ENCODE data around the gene ITGAE.
"Not testable (repeated sequence)": the region's sequence is repeated elsewhere in the genome, so short reads cannot be mapped to it uniquely, and the experiment has no call there.

The ITGAE gene

GRCh38 chr17:3735515-3735914 is 65.5 kb downstream of the ITGAE start:
- no peak overlapping the region for H3K9ac ChIP-seq
- H3K27ac ChIP-seq = no peak overlapping the region
- H2AFZ ChIP-seq (ENCODE audit: low read depth) = no peak overlapping the region
- H3K36me3 ChIP-seq (ENCODE audit: insufficient read depth) = no peaks in the 10 kb centered on the region
- TF ChIP-seq, protein P1, sequence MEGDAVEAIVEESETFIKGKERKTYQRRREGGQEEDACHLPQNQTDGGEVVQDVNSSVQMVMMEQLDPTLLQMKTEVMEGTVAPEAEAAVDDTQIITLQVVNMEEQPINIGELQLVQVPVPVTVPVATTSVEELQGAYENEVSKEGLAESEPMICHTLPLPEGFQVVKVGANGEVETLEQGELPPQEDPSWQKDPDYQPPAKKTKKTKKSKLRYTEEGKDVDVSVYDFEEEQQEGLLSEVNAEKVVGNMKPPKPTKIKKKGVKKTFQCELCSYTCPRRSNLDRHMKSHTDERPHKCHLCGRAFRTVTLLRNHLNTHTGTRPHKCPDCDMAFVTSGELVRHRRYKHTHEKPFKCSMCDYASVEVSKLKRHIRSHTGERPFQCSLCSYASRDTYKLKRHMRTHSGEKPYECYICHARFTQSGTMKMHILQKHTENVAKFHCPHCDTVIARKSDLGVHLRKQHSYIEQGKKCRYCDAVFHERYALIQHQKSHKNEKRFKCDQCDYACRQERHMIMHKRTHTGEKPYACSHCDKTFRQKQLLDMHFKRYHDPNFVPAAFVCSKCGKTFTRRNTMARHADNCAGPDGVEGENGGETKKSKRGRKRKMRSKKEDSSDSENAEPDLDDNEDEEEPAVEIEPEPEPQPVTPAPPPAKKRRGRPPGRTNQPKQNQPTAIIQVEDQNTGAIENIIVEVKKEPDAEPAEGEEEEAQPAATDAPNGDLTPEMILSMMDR (conservative IDR thresholded peaks at IDR 0.05; ENCODE audit: low read depth, low read length) = no peak
- no peaks in the 10 kb centered on the region for H3K4me1 ChIP-seq (ENCODE audit: low read depth, poor library complexity, severe bottlenecking)
- no peaks in the 10 kb centered on the region for H4K20me1 ChIP-seq (ENCODE audit: insufficient read depth)
- H3K4me3 ChIP-seq (IDR thresholded peaks at IDR 0.05; ENCODE audit: insufficient read depth, low read depth, low read length) = no peak overlapping the region
- 0 out of 2 replicates have a peak, but pooled peaks cover 2% of the 10 kb centered on the region for H3K27me3 ChIP-seq (ENCODE audit: insufficient read depth, low read depth)
- H3K4me2 ChIP-seq = no peak overlapping the region
- no peaks in the 10 kb centered on the region for H3K79me2 ChIP-seq (ENCODE audit: insufficient read depth, low read depth)

DNA sequence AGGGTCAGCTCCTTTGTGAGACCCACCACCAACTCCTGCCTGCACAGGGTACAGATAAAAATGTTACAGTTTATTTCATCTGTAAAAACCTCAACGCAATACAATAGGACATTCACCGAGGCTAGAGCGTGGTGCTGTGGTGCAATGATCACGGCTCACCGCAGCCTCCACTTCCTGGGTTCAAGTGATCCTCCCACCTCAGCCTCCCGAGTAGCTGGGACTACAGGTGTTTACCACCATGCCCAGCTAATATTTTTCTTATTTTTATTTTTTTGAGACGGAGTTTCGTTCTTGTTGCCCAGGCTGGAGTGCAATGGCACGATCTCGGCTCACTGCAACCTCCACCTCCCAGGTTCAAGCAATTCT is 66.1 kb downstream of the ITGAE start:
- H3K4me2 ChIP-seq; H2AFZ ChIP-seq (ENCODE audit: low read depth); H3K4me1 ChIP-seq (ENCODE audit: low read depth, poor library complexity, severe bottlenecking); H3K27me3 ChIP-seq (ENCODE audit: insufficient read depth, low read depth); H3K27ac ChIP-seq; H4K20me1 ChIP-seq (ENCODE audit: insufficient read depth); H3K4me3 ChIP-seq (IDR thresholded peaks at IDR 0.05; ENCODE audit: insufficient read depth, low read depth, low read length); H3K9ac ChIP-seq; H3K79me2 ChIP-seq (ENCODE audit: insufficient read depth, low read depth); H3K36me3 ChIP-seq (ENCODE audit: insufficient read depth): not testable (repeated sequence)

DNA sequence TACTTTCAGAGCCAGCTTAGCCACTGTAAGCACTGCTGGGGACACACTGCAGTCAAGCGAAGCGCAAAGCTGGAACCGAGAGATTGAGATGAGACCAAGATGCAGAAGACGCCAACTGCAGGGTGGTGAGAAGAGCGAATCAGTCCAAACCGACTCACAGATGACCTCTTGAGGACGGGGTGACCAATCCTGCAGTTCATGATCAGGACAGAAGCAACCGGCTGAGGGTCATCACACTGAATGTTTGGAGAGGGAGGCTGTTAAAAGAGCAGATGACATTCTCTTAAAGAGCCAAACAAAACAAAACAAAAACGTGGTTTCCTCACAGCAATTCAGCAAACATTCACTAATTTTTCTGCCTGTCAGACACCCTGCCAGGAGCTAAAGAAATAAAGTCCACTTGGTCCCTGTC is 68.8 kb downstream of the ITGAE start:
- H2AFZ ChIP-seq (ENCODE audit: low read depth) = no peak overlapping the region
- H3K27me3 ChIP-seq (ENCODE audit: insufficient read depth, low read depth) = no peaks in the 10 kb centered on the region
- no peaks in the 10 kb centered on the region for H3K4me1 ChIP-seq (ENCODE audit: low read depth, poor library complexity, severe bottlenecking)
- no peak overlapping the region for H3K4me2 ChIP-seq
- H3K27ac ChIP-seq = no peak overlapping the region
- TF ChIP-seq, protein P1 (conservative IDR thresholded peaks at IDR 0.05; ENCODE audit: low read depth, low read length) = no peak
- H3K4me3 ChIP-seq (IDR thresholded peaks at IDR 0.05; ENCODE audit: insufficient read depth, low read depth, low read length) = no peak overlapping the region
- no peaks in the 10 kb centered on the region for H3K79me2 ChIP-seq (ENCODE audit: insufficient read depth, low read depth)
- H4K20me1 ChIP-seq (ENCODE audit: insufficient read depth) = no peaks in the 10 kb centered on the region
- no peaks in the 10 kb centered on the region for H3K36me3 ChIP-seq (ENCODE audit: insufficient read depth)
- H3K9ac ChIP-seq = no peak overlapping the region

DNA sequence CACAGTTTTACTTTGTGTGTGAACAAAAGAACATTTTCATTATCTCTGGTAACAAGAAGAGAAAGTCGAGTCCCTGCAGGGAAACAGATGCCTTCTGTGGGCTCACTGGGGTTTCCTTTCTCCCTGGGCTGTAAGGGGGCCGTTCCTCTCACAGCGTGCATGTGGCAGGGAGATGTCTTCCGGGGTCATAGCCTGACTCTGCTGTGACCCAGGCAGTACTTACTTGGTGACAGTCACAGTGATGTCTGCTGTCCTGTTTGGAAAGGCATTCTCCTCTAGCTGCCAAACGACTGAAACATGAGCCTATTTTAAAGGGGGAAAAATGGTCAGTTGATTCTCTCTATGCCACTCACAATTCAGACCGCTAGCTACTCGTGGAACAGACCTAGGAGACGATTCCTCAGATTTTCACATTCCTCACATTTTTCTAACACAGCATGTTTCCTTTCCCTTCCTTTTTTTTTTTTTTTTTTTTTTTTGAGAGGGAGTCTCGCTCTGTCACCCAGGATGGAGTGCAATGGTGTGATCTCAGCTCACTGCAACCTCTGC is 70.0 kb downstream of the ITGAE start:
- Histone ChIP-seq H3K27me3 (ENCODE audit: insufficient read depth, low read depth) (no peaks in the 10 kb centered on the region), H3K4me1 (ENCODE audit: low read depth, poor library complexity, severe bottlenecking) (peaks cover 10% of the 10 kb centered on the region), H4K20me1 (ENCODE audit: insufficient read depth) (no peaks in the 10 kb centered on the region), H3K4me3 (IDR thresholded peaks at IDR 0.05; ENCODE audit: insufficient read depth, low read depth, low read length) (no peak overlapping the region), H3K79me2 (ENCODE audit: insufficient read depth, low read depth) (peaks cover 5% of the 10 kb centered on the region; the same call in 1 of the 2 replicates), H3K9ac (no peak overlapping the region), H3K4me2 (no peak overlapping the region), H3K27ac (no peak overlapping the region), H3K36me3 (ENCODE audit: insufficient read depth) (no peaks in the 10 kb centered on the region), H2AFZ (ENCODE audit: low read depth) (no peak overlapping the region)
- TF ChIP-seq, protein P1 (conservative IDR thresholded peaks at IDR 0.05; ENCODE audit: low read depth, low read length) = no peak

DNA sequence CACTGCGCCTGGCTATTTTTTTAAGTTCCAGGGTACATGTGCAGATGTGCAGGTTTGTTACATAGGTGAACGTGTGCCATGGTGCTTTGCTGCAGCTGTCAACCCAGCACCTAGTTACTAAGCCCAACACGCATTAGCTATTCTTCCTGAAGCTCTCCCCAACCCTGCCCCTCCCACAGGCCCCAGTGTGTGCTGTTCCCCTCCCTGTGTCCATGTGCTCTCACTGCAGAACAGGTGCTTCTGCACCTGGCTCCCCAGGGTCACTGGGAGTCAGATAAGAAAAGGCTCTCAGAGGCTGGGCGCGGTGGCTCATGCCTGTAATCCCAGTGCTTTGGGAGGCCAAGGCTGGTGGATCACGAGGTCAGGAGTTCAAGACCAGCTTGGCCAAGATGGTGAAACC is 71.1 kb downstream of the ITGAE start:
- H2AFZ ChIP-seq (ENCODE audit: low read depth) = no peak overlapping the region
- H3K36me3 ChIP-seq (ENCODE audit: insufficient read depth) = no peaks in the 10 kb centered on the region
- no peaks in the 10 kb centered on the region for H4K20me1 ChIP-seq (ENCODE audit: insufficient read depth)
- H3K9ac ChIP-seq = no peak overlapping the region
- H3K4me2 ChIP-seq = no peak overlapping the region
- no peak overlapping the region for H3K4me3 ChIP-seq (IDR thresholded peaks at IDR 0.05; ENCODE audit: insufficient read depth, low read depth, low read length)
- H3K27me3 ChIP-seq (ENCODE audit: insufficient read depth, low read depth) = no peaks in the 10 kb centered on the region
- H3K27ac ChIP-seq = no peak overlapping the region
- peaks cover 15% of the 10 kb centered on the region; the same call in 1 of the 2 replicates for H3K79me2 ChIP-seq (ENCODE audit: insufficient read depth, low read depth)
- TF ChIP-seq, protein P1 (conservative IDR thresholded peaks at IDR 0.05; ENCODE audit: low read depth, low read length) = no peak
- H3K4me1 ChIP-seq (ENCODE audit: low read depth, poor library complexity, severe bottlenecking) = peaks cover 16% of the 10 kb centered on the region

GRCh38 chr17:3728099-3728498 is 72.9 kb downstream of the ITGAE start:
- H3K36me3 ChIP-seq (ENCODE audit: insufficient read depth); H3K4me2 ChIP-seq; H3K4me3 ChIP-seq (IDR thresholded peaks at IDR 0.05; ENCODE audit: insufficient read depth, low read depth, low read length); H3K9ac ChIP-seq; H2AFZ ChIP-seq (ENCODE audit: low read depth); H3K27me3 ChIP-seq (ENCODE audit: insufficient read depth, low read depth); H3K27ac ChIP-seq; H4K20me1 ChIP-seq (ENCODE audit: insufficient read depth): not testable (repeated sequence)
- Histone ChIP-seq H3K4me1 (ENCODE audit: low read depth, poor library complexity, severe bottlenecking) (peaks cover 16% of the 10 kb centered on the region), H3K79me2 (ENCODE audit: insufficient read depth, low read depth) (peaks cover 24% of the 10 kb centered on the region)
